T-helper 9 cell (primary cell): ENCODE results near the gene C11orf24.
"Not testable (repeated sequence)": the region's sequence is repeated elsewhere in the genome, so short reads cannot be mapped to it uniquely, and the experiment has no call there.

Source experiments
- DNase-seq: peaks from one replicate; pipeline ENCODE4 v3.0.0-alpha.2; 2020

Gene C11orf24

GRCh38 chr11:68298659-68299516, 27.1 kb upstream of the C11orf24 start:
- no peak for DNase-seq

DNA sequence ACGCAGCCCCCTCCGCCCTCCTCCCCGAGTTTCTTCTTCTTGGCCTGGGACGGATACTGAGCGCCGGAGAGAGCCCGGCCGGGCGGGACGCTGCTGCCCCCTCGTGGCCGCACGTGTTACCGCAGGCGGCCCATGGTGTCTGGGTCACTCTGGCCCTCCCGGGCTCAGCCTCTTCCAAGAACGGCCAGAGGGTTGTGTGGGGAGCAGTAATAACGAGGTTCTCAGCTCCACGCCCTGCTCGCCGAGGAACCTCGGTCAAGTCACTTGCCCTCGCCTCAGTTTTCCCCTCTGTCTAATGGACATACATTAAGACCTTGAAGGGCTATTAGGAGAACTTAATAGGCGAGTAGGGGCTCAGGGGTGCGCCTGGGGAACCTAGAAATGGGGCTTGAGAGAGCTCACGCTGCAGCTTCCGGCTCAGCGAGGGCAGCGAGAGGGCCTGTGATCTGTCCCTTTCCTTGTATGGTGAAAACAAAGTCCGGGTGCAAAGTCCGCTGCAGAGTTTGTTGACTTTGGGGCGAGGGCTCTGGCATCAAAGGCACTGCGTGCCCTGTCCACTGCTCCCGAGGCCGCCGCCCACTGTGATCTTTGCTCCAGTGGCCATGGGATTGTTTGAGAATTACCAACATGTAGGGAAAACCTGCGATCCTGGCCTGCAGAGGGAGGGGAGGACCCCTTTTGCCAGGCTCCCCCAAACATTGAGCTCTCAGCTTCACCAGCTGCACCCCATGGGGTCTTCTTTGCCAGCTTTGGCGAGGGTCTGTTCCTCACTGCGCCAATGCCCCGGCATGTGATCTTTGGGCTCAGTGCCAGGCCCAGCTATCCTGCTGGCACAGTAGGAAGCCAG, 26.3 kb upstream of the C11orf24 start:
- peak; percentile 67 for DNase-seq

- DNase-seq: no peak
These were observed 25.7 kb upstream of the C11orf24 start for GRCh38 chr11:68297494-68297811.

- DNase-seq: no peak
These were observed 25.2 kb upstream of the C11orf24 start for GRCh38 chr11:68297052-68297378.

GRCh38 chr11:68296344-68297051, 24.7 kb upstream of the C11orf24 start:
- DNase-seq: no peak

GRCh38 chr11:68295940-68296339, 24.2 kb upstream of the C11orf24 start:
- no peak for DNase-seq

GRCh38 chr11:68295271-68295670, 23.5 kb upstream of the C11orf24 start:
- no peak for DNase-seq

DNA sequence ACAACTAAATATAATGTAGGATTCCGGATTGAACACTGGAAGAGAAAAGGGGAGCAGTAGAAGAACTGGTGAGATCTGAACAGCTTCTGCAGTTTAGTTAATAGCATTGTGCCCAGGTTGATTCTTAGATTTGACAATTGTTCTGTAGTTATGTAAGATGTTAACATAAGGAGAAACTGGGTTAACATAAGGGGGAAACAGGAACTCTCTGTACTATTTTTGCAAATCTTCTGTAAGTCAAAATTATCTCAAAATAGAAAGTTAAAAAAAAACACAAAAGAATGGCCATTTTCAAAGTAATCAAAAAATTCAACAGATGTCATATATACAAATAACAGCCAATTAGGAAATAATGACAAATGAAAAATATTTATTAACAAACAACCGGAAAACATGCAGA, 21.9 kb upstream of the C11orf24 start:
- no peak for DNase-seq

- DNase-seq: no peak
These were observed 17.7 kb upstream of the C11orf24 start for GRCh38 chr11:68289456-68289855.

- DNase-seq: no peak
These were observed 15.6 kb upstream of the C11orf24 start for GRCh38 chr11:68287419-68287818.

- not testable (repeated sequence) for DNase-seq
These were observed 12.8 kb upstream of the C11orf24 start for GRCh38 chr11:68284588-68284987.

- no peak for DNase-seq
These were observed 11.1 kb upstream of the C11orf24 start for GRCh38 chr11:68282861-68283230.

- DNase-seq: no peak
These were observed 10.5 kb upstream of the C11orf24 start for GRCh38 chr11:68282141-68282860.

- DNase-seq: no peak
These were observed 7.9 kb upstream of the C11orf24 start for GRCh38 chr11:68279676-68280075.

DNA sequence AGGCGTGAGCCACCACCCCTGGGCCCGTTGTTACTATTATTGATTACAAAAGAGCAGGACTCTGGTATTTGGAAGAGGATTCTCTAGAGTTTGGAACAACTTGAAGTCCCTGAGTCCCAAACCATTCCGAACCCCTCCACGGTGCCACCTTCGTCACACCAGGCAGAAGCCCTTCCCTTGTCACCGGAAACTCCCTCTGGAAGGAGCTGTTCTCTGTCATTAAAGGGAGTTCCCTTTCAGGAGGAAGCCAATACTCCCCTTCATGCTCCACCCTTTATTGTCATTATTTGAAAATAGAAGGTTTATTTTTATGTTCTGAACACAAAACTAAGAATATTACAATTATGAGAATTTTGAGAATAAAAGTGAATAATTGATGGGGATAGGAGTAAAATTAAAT, 5.1 kb upstream of the C11orf24 start:
- DNase-seq: no peak

DNA sequence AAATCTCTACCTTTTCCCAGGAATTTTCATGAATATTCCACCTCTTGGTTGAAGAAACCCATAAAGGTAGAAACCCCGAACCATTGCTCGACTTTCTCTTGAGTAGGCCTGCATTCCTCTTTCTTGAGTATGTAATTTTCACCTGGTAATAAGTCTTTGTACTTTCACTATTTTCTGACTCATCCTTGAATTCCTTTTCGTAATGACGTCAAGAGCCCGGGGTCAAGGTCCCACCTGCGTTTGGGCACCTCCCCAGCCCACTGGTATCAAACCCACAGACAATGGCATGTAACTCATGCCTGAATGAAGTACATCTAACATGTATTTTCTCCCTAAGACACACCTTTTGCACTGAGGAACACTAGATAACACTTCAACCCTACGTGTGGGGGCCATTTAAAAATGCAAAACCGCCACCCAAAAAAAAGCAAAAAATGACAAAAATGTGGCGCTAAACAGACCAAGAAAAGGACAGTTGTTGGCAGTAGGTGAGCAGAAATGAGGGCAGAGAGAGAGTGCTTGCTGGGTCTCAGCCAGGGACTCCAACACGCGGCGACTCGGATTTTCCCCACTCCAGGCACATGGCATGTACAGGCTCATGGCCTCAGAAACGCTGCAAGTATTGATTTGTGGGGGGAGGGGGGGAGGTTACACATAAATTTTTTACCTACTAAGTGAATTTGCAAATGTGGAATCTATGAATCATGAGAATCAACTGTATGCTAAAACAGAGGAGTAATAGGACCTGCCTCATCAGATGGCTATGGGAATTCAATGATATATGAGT, 4.1 kb upstream of the C11orf24 start:
- no peak for DNase-seq

- no peak for DNase-seq
These were observed 2.5 kb upstream of the C11orf24 start for GRCh38 chr11:68274306-68274705.

GRCh38 chr11:68273026-68273738, 1.4 kb upstream of the C11orf24 start:
- DNase-seq: no peak

- DNase-seq: peak; percentile 41
These were observed 571 bp downstream of the C11orf24 start for GRCh38 chr11:68271023-68271780.

- DNase-seq: no peak
These were observed 1.4 kb downstream of the C11orf24 start for GRCh38 chr11:68270196-68271022.
